Measurements from ENCODE around the gene TPM2.
"Not testable (repeated sequence)": the region's sequence is repeated elsewhere in the genome, so short reads cannot be mapped to it uniquely, and the experiment has no call there.

TPM2 gene

GRCh38 chr9:35656348-35656747 is 33.4 kb downstream of the TPM2 start:
- no peak for DNase-seq (ENCODE audit: low read depth in 3 of 3)

- DNase-seq (ENCODE audit: low read depth in 3 of 3) = no peak
These were observed 36.1 kb downstream of the TPM2 start for GRCh38 chr9:35653611-35654010.

GRCh38 chr9:35652829-35653209 is 36.9 kb downstream of the TPM2 start:
- DNase-seq (ENCODE audit: low read depth in 3 of 3) = no peak

GRCh38 chr9:35651956-35652828 is 37.5 kb downstream of the TPM2 start:
- DNase-seq (ENCODE audit: low read depth in 3 of 3) = no peak

GRCh38 chr9:35650341-35651158 is 39.2 kb downstream of the TPM2 start, which contains the start of gene SIT1:
TSS of gene SIT1 (minus strand) at chr9:35650931. CDS start at chr9:35650853, 78 bp downstream.
- DNase-seq (ENCODE audit: low read depth in 3 of 3) = peak in 1 of 3 donors; percentile 48

- DNase-seq (ENCODE audit: low read depth in 3 of 3) = peak in 1 of 3 donors; percentile 35
These were observed 40.0 kb downstream of the TPM2 start for GRCh38 chr9:35649431-35650340.

GRCh38 chr9:35646533-35647265 is 43.0 kb downstream of the TPM2 start:
- peak; percentile 79 to 90 (median 82) for DNase-seq (ENCODE audit: low read depth in 3 of 3)

GRCh38 chr9:35646153-35646532 is 43.6 kb downstream of the TPM2 start:
- DNase-seq (ENCODE audit: low read depth in 3 of 3) = no peak

GRCh38 chr9:35645736-35646135 is 44.0 kb downstream of the TPM2 start:
- not testable (repeated sequence) for DNase-seq (ENCODE audit: low read depth in 3 of 3)

- DNase-seq (ENCODE audit: low read depth in 3 of 3) = no peak
These were observed 46.7 kb downstream of the TPM2 start for GRCh38 chr9:35643046-35643445.

- DNase-seq (ENCODE audit: low read depth in 3 of 3) = not testable (repeated sequence)
These were observed 48.2 kb downstream of the TPM2 start for GRCh38 chr9:35641478-35641877.

GRCh38 chr9:35640431-35640830 is 49.3 kb downstream of the TPM2 start:
- DNase-seq (ENCODE audit: low read depth in 3 of 3) = not testable (repeated sequence)

- no peak for DNase-seq (ENCODE audit: low read depth in 3 of 3)
These were observed 50.1 kb downstream of the TPM2 start for GRCh38 chr9:35639631-35640030.

- DNase-seq (ENCODE audit: low read depth in 3 of 3) = not testable (repeated sequence)
These were observed 50.5 kb downstream of the TPM2 start for GRCh38 chr9:35639225-35639624.

- DNase-seq (ENCODE audit: low read depth in 3 of 3) = not testable (repeated sequence)
These were observed 51.0 kb downstream of the TPM2 start for GRCh38 chr9:35638751-35639150.

GRCh38 chr9:35637427-35637955 is 52.2 kb downstream of the TPM2 start:
- DNase-seq (ENCODE audit: low read depth in 3 of 3) = not testable (repeated sequence)

GRCh38 chr9:35636877-35637246 is 52.9 kb downstream of the TPM2 start:
- not testable (repeated sequence) for DNase-seq (ENCODE audit: low read depth in 3 of 3)

GRCh38 chr9:35636135-35636876 is 53.4 kb downstream of the TPM2 start:
- no peak for DNase-seq (ENCODE audit: low read depth in 3 of 3)

GRCh38 chr9:35635730-35636129 is 54.0 kb downstream of the TPM2 start:
- DNase-seq (ENCODE audit: low read depth in 3 of 3) = no peak
